ENCODE results near the gene ARAP3.
A peak's percentile ranks its signal among the peaks of the same experiment; 100 is the strongest.

Gene ARAP3

DNA sequence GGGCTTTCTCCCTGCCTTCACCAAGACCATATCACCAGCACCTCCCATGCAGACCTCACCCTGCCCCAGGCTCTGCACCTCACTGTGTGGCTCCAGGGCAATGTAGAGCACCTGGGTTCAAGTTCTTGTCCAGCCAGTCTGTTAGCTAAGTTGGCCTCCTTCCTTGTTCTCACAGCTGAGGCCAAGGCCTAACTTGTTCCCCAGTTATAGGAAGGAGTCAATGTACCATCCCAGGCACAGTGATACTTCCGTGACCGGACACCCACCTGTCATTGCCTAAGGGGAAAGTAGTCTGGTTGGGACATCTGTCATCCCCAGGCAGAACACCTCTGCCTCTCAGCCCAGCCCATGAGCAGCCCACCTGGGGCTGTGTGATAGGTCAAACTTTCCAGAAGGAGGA lies 14.4 kb upstream of the ARAP3 start:
- DNase-seq = no peak

DNA sequence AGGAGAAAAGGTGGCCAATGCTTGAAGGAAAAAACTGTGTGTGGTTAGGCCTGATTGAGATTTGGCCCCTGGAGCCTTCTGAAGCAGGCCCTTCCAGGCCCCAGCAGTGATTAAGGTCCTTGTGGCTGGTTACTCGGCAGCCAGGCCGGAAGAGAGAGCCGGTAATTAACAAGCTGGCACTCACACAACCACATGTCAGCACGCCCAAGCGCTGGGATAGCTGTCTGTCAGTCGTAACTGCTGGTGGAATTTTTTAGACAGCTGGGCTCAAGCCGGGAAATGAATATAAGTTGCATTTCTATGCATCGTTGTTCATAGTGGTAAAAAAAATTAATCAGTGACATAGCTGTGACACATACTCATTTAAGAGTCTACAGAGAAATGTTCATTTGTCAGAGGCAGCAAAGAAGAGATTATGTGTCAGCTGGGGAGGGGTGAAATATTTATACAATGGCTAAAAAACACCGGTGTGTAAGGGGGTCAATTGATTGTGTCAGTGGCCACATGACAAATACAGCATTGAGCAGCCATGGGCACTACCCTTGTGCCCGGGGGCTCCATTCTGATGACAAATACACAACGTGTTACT lies 13.7 kb upstream of the ARAP3 start:
- no peak for DNase-seq

DNA sequence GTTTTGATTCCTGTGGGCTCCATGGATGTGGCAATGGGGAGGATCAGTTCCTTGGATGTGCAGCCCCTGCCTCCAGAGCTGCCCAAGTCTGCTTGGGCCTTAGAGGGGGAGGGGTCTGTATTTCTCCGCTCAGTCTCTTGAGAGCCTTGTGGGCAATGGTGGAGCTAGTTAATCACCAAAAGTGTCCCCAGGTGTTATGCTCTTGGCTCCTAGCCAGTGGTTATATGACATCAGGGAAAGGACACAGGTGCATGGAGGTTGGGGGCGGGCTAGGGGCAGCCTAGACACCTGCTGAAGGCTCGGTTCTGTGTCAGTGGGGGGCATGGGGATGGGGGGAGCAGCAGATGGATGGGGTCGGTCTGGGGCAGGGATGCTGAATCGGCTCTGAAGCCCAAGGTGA lies 12.4 kb upstream of the ARAP3 start:
- no peak for DNase-seq

DNA sequence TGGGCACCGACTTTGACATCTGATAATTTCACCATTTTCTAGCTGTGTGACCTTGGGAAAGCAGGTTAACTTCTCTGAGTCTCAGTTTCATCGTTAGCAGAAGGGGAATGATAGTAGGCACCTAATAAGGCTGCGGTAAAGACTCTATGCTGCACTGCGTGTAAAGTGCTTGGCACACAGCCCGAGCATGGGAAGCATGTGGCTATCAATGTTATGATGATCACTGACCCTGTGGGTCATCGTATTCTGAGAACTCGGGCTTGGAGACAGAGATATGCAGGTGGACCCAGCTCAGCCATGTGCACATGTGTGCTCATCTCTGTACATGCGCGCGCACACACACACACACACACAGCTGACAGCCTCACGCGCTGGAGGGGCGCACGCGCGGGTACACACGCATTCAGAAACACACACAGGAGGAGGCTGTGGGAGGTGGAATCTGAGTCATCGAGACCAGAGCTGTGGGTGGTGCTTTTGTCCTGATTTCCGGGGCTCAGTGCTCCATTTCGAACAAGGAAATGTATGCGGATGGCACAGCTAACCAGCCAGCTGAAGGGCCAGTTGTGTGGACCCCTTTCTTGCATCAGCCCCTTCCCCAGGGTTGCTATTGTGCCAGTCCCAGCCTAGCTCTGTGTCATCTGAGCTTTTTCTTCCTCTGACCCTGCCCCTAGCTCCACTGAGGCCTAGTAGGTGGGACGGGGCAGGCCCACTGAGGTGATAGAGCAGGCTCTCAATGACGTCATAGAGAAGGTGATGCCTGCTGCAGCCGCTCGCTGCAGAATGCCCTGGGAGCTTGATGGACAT lies 11.1 kb upstream of the ARAP3 start:
- DNase-seq = peak; percentile 77 to 81

DNA sequence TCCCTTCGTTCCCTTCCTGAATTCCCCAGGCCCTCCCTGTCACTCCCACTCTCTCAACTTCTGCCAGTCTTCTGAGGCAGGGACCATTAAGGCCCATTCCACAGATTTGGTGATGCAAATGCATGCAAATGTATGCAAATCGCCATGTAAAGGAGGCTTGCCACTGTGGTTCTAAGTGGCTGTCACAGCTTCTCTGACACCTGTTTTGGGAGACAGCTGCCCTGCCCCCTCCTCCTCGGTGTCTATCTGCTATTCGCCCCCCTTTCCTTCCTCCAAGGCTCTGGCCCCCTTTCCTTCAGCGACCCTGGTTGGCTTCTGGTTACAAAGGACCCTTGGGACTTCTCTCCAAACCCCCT lies 10.5 kb upstream of the ARAP3 start:
- no peak for DNase-seq

DNA sequence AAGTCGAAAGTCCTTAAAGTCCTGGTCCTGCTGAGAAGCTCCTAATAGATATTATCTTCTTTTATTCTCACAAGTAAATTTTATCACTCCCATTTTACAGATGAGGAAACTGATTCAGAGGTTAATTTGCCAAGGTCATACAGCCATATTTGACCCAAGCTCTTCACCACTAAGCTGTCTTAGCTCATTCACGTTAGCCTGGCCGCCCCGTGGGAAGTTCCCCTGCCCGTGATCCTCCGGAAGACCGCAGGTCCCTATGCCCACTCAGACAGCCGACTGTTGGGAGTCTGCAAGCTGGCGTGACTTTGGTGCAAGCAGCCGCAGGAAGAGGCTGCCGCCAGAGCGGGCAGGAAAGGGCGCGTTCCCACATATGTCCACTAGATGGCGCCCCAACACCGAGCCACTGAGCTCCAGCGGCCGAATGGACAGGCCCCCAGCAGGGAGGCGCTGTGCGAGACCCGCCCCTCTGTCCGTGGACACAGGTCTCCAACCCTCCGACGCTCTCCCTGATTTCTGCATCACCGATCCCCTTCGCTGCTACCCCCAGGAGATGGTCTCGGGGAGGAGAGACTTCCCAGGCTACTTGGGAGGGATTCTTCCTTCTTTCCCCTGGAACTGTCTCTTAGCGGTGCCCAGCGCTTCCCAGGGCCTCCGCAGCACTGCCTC lies 10.0 kb upstream of the ARAP3 start:
- peak; percentile 74 to 80 for DNase-seq

DNA sequence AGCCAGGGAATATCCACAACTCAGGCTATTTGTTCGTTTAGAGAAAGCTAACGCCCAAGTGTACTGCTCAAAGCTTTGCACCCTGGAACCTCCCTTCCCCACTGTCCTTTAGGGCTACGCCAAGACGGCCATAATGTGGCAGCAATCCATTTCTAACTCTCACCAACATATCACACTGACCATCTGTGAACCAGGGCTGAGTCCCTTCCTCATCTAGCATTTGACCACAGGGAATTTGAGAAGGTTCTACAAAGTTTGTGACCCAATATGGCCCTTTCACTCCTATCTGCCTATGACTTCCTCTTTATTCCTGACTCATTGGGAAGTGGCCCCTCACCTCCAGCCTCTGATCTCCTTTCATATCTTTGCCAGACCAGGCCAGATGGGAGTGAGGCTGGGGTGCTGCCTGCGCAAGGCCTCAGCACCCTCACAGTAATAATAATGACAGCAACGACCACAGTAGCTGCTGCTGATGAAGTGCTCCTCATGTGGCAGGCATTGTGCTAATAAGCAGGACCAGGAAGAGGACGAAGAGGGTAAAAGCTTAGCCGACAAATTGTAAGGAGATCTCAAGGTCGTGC lies 9.3 kb upstream of the ARAP3 start:
- no peak for DNase-seq

DNA sequence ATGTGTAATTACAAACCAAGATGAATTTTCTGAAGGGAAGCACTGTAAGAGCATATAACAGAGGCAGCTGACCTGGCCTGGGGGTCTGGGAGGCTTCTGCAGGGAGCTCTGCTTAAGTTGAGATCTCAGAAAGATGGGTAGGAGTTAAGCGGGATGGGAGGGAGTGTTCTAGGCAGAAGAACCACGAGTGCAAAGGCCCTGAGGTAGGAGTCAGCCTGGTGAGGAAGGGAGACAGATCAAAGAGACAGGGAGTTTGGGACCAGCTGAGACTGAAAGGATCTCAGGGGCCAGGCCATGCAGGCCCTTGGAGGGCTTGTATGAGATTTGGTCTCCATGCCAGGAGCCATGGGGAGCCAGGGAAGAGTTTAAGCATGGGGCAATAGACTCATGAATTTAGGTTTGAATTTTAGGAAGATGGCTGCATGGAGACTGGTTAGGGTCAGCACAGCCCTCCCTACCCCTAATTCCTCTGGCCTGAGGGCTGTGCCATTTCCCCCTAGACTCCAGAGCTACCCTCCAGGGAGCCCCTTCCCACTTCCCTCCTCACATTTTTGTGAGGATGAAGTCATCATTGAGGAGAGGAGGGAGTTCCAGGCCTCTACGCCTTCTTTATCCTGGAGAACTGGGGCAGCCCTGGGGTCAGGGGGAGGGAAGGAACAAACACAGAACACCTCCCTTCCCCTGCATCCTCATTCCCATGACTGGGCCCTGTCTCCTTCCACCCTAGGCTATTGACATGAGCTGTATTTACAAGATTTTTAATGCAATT lies 4.8 kb upstream of the ARAP3 start:
- no peak for DNase-seq

DNA sequence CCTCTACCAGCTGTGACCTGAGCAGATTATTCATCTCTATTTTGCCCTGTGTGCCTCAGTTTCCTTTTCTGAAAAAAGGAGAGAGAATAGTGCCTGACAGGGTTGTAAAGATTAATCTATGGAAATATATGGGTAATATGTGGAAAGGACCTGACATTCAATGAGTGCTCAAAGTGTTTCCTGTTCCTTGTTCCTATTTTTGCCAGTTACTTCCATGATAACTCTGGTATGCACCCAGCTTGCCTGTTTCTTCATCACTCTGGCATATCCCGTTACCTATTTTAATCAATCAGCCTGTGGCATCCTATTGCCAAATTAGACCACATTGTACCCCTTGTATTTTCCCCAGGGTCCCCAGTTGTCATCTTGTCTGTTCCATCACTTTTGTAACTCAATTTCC lies 3.6 kb upstream of the ARAP3 start:
- no peak for DNase-seq

DNA sequence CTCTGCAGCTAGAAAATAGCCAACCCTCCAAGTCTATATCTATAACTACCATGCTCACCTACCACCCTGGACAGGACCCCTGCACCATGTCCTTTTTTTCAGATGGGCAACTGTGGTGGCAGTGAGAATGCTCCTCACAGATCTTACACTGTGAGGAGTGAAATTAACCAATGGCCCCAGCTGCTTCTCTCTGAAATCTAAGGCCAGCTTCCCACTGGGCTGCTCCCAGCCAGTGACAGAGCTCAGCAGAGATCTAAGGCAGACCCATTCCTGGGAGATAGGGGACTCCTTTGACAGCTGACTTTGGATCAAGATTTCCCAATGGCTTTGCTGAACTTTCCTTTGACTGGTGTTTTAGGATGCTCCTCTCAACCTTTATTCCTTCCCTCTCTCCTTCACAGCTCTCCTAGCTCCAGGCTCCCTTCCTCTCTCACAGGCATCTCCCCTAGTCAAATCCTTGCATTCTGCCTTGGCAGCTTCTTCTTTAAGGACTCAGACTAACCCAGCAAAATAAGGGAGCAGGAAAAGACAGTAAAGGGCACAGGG lies 1.6 kb upstream of the ARAP3 start:
- DNase-seq = no peak

DNA sequence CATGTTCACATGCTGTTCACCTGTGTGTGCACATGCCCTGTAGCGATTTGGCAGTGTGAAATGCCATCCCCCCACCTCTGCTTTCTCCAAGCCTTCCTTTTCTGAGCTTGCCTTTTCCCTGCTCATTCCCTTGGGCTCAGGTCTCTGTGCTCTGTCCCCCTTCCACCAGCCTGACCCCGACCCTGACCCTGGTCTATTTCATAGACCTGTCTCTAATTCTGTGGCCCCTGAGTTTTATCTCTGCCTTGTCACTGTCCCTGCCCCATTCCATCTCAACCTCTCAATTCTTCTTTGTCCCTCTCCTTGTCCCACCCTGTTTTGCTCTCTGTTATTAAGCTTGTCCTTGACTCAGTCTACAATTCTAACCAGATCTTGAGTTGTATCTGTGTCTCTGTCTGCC lies 735 bp downstream of the ARAP3 start:
- no peak for DNase-seq

DNA sequence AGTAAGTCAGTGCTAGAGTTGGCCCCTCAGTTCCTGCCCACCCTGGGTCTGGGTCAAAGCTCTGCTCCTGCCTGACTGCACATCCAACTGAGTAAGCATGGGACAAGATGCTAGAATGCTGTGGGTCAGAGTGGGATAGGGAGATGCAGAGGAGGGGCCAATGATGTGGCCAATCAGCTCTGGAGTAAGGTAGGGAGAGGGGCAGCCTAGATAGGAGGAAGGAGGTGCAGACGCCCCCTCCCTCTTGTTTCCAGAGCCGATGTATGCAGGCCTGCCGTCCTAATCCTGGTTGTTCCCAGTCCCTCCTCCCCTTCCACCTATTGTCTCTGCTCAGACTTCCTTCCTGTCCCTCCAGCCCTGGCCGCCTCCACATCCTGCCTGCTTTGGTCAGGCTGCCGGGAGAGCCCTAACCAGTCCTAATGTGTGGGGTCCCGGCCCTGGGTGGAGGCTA lies 1.3 kb downstream of the ARAP3 start:
- no peak for DNase-seq

DNA sequence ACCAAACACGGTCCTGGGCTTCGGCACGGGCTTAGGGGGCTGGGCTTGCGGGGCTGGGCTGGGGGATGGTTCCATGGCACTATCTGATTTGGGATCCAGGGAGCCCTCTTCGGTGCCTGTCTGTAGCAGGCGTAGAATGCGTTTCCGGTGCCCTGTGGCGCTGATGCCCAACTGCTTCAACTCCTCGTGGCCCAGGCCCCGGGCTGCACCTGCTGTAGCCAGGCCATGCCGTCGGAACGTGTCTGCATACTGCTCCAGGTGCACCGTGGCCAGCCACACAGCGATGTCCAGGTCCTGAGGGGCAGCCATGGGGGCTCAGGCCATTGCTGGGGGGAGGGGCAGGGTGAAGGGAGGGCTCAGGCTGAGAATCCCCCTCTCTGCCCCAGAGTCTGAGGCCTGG lies 1.9 kb downstream of the ARAP3 start:
- no peak for DNase-seq

DNA sequence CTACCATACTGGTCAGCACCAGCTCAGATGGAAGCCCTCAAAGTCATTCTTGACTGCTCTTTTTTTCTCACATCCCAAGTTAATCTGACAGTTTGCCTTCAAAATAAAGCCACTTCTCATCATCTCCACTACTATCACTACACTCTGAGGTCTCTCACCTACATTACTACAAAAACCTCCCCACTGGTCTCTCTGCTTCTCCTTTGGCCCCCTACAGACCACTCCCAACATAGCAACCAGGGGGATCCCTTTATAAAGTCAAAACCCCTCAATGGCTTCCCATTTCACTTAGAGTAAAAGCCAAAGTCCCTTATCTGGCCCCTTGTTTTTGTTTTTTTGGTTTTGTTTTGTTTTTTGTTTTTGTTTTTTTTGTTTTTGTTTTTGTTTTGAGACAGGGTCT lies 4.6 kb downstream of the ARAP3 start:
- no peak for DNase-seq

DNA sequence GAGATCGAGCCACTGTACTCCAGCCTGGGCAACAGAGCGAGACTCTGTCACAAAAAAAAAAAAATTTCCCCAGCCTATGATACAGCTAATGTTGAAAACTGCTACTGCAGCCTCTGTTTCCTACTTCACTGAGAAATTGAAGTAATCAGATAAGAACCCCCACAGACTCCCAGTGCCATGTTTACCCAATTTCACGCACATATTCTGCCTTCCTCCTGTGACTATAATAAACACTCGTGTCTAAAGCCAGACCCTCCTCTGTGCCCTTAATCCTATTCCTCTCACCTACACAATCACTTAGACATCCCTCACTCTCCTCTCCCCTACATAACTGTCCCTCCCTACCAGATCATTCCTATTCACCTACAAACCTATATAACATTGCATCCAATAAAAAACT lies 6.4 kb downstream of the ARAP3 start:
- DNase-seq = no peak

DNA sequence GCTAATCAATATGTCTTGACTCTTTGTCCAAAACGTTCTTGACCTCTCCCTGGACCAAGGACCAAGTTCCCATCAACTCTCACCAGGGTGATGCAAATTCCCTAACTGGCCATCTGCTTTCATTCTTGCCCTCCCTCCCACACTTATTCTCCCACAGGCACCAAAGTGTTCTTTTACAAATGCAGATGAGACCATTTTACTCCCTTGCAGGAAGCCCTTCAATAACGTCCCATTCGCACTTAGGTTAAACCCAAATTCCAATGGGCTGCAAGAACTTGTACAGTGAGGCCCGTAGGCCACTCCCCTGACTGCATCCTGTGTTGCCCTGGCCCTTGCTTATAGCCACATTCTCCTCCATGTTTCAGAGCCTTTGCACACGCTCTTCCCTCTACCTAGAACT lies 7.3 kb downstream of the ARAP3 start:
- DNase-seq = no peak

DNA sequence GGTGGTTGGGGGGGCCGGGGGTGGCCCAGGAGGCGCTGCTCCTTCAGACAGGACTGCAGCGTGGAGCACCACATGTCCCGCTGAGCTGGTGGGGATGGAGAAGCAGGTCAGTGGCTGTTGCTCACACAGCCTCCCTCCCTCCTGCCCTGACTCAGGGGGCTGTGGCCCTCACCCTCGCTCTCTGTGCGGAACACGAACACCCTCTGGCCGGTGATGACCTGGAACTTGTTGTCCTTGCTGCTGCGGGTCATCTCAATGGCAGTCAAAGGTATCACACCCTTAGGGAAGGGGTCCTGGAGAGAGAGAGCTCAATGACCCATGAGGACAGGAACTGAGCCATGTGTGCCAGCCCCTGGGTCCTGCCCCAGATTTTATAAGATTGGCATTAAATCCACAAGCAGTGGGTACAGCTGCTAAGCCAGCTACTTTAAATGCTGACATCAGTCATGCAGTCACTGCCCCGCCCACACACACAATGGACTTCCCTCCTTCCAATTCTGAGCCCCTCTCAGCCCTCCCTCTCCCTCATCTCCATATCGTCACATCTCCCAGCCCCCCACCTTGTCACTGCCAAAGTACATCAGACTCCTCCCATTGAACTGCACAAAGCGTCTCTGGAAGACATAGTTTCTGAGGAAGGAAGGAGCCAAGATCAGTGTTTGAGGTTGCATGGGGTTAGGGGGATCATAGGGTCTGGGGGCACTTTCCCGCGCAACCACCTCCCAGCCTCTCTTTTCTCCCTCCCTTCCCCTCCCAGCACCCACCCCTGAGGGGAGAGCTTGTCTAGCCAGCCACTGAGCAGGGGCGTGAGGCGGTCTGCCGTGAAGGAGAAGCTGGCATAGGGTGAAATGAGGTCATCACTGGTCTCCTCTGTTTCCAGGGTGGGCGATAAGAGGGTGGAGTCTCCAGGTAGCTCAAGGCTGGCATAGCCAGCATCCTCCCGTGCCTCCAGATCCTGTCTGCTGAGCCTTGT lies 8.9 kb downstream of the ARAP3 start:
- DNase-seq = no peak

DNA sequence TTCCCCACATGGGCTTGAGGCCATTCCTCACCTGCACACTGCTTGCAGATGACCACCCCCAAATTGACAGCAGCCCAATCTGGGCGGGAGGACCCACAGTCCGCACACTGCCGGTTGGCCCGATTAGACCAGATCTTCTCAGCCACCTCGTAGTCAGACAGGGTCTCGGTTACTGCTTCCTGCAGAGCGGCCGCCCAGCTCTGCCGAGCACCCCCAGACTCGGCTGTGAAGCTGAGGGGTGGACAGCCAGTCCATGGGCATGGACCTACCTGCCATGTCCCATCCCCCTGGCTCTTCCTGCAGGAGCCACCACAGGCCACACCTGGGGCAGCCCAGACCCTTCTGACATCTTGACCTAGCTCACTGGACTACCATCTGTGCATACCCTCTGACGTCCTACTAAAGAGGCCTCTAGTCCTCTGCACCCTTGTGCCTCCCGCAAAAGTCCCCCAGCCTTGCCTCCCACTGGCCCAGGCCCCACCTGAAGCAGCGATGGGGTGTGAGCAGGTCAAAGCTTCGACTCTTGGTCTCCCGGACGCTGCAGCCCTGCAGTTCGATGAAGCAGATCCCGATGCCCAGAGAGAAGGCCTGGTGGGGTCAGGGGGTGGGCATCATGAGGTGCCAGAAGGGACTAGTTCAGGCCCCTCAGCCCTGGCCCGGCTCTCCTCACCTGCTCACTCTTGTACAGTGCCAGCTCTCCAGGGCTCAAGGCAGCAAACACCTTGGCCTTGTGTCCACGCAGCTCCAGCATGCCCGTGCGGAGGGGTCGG lies 9.8 kb downstream of the ARAP3 start:
- DNase-seq = no peak

DNA sequence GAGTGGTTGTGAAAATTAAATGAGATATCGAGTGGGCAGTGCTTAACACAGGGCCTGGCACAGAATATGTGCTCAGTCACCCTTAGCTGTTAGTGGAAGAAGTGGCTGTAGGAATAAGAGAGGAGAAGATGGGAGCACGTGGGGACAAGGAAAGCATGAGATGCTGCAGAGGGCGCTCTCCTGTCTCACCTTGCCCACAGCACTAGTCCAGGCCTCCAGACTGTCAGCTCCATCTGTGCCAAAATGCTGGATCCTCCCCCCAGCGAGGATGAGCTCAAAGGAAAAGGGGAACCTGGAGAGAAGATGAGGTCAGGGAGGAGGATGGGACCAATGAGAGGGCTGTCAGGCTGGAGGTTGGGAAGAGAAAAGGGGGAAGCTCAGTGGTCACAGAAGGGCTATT lies 12.5 kb downstream of the ARAP3 start:
- no peak for DNase-seq

DNA sequence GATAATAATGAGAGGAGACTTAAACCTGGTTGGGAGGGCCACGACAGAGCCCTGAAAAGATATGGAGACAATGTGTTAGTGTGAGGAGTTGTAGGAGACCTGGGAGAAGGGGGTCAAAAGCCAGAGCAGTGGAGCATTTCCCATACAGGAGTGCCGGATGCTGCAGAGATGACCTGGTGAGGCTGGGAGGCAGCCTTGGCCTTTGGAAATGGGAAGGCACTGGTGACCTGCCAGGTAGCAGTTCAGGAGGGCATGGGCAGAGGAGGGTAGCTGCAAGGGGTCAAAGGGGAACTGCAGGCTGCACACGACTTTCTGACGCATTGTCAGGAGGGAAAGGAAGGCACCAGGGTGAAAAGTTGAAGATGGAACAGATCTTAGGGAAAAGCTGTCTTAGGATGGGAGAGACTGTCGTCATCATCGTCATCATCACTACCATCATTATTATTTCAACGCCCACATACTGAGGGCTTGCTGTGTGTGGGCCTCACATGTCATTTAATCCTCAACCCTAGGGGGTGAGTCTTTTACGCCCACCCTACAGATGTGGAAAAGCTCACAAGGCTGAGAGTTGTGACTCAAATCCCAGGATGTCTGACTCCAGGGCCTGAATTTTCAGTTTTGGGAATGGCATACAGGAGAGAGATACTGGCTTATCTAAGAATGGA lies 13.3 kb downstream of the ARAP3 start:
- DNase-seq = no peak

Data from activated CD4-positive, alpha-beta T cell treated with anti-CD3 and anti-CD28 coated beads, Interleukin-2, amount 50 U/mL, for 4 hours (primary cell).